NCI-H2171 (cell line): ENCODE results near the gene CEP295NL.
"Not testable (repeated sequence)": the region's sequence is repeated elsewhere in the genome, so short reads cannot be mapped to it uniquely, and the experiment has no call there.

Source experiments
- DNase-seq: peaks from one replicate; lab custom pipeline; 2025; lab: John Stamatoyannopoulos, UW

The CEP295NL gene

DNA sequence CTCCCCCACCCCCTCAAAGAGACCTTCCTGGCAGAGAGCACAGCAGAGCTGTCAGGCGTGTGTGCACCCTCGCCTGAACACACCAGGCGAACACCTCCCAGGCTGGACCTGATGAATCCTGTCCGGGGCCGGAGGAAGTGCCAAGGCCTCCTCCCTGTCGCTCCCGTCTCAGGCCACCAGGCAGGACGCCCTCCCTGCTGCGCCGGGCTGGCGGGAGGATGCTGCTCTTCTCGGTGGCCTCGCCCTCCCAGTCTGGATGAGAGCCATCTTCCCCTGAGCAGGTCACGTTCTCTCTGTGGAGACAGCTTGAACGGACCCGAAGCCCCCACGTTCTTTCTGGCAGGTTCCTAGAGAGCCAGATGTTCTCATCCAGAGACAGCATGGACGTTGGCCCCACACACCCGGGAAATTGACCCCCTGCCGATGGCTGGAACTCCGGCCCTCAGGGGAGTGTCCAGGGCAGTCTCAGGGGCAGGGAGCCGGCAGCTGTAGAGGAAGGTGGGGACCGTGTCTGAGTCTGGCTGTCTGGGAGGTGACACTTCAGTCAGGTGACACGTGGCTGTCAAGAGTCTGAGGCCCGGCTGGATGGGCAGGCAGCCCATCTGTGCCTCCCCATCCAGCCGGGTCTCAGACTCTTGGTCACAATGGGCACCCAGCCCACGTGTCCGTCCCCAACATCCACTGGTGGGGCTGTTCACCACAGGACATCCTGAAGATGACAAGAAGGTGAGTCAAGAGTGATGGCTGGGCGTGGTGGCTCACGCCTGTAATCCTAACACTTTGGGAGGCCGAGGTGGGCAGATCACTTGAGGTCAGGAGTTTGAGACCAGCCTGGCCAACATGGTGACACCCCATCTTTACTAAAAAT lies 27.1 kb upstream of the CEP295NL start:
- no peak for DNase-seq

DNA sequence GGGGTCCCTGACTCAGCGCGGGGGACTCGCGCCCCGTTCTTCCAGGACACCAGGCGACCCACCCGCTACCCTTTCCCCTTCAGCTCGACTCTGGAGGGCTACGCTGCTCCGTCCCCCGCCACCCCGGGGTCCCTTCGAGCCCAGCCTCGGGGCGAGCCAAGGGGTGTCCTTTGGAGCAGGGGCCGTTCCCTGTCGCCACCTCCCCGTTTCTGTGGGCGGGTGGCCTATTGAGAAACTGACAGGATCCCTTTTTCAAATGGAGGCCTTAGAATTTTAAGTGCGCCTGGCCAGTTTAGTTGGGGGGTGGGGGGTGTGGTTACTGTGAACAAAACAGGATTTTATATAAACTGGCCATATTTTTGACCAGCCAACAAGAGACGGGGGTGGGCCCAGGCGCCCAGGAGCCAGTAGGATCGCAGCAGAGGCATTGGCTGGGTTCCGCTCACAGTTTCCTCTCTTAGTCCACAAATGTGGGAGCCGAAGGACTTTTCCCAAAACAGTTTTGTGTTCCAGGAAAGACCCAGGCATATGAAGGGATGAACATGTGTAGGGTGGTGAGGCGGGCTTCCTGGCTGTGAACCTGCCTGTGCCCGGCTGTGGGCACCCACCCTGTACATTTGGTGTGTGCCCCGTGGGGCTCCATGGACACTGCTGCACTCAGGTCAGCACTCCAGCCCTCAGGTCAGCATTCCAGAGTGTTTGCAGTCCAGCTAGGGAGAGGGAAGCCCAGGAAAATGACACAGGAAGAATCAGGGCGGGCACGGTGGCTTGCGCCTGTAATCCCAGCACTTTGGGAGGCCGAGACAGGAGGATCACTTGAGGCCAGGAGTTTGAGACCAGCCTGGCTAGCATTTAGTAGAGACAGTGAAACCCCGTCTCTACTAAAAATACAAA lies 22.9 kb upstream of the CEP295NL start:
- DNase-seq: no peak

DNA sequence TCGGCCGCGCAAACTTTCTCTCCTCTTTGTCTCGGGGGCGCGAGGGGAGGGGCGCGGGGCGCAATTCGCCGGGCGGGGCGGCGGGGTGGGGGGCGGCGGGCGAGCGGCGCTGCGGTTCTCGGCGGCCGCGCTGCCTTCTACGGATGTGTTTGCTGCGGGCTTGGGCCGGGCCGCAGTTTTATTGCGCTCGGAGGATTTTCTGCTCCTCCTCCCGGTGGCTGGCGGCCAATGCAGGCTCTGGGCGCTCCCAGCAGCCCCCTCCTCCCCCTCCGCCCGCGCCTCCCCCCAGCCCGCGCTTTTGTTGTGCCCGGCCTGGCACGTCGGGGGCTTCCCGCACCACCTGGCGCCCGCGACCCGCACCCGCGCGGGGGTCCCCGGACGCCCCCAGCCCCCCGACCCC lies 22.2 kb upstream of the CEP295NL start, which contains the start of gene TIMP2:
Gene TIMP2 (minus strand): TSS at position 154 of the 400 bp plus-strand sequence. CDS start 299 bp downstream, outside the sequence.
- DNase-seq: peak; percentile 87

DNA sequence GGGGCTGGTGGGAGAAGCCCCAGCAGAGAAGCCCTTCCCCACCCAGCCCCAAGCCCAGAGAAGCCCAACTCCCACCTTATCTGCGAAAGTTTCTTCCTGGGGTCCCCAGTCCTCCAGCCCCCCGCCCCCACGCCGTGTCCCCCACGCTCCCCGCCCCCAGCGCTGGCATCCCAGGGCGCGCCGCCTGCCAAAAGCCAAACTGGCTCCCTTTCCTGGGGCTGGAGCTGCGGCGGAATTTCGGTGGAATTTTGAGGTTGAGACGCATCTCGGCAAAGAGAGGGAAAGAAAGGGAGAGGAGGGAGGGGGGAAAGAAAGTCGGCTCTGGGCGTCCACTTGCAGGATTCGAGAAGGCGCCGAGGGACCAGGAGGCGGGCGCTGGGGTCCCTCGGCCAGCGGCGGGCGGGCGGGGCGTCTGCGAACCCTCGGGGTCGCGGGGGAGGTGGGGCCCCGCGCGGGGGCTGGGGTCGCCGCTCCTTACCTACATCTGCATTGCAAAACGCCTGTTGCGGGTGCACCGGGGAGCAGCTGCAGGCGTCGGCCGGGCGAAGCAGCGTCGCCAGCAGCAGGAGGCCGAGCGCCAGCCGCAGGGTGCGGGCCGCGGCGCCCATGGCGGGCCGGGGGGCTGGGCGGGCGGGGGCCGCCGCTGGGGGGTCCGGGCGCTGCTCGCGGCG lies 21.6 kb upstream of the CEP295NL start:
- no peak for DNase-seq

DNA sequence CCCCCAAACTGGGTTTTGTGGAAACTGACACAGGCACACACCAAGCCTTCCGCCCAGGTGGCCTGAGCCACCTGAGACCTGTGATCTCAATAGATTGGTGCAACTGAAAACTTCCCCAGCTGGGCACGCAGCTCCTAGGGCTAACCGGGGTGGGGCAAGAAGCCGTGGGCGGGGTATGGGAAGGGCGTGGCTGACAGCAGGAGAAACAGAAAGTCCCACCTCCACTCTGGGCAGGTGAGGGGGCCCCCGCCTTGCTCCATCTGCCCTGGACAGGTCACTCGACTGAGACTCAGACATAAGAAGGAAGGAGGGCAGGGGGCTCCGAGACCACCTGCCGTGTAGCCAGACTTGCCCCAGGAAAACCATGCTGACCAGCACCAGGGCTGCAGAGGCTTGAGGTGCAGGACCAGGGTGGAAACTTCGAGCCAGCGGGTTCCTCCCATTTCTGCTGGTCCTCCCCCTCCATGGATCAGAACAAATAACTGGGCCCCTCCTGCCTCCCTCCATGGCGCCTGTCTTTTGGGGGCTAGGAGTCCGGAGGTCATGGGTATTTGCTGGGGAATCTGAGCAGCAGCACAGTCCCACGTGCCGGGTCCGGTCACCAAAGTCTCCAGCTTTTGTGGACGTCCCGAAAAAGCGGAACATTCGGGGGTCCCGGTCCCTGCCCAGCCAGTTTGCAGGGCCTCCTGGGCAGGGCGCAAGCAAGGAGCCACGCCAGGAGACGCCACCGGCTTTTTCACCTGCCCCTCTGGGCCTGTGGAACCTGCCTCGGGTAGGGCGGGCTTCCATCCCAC lies 20.9 kb upstream of the CEP295NL start:
- peak; percentile 40 for DNase-seq

DNA sequence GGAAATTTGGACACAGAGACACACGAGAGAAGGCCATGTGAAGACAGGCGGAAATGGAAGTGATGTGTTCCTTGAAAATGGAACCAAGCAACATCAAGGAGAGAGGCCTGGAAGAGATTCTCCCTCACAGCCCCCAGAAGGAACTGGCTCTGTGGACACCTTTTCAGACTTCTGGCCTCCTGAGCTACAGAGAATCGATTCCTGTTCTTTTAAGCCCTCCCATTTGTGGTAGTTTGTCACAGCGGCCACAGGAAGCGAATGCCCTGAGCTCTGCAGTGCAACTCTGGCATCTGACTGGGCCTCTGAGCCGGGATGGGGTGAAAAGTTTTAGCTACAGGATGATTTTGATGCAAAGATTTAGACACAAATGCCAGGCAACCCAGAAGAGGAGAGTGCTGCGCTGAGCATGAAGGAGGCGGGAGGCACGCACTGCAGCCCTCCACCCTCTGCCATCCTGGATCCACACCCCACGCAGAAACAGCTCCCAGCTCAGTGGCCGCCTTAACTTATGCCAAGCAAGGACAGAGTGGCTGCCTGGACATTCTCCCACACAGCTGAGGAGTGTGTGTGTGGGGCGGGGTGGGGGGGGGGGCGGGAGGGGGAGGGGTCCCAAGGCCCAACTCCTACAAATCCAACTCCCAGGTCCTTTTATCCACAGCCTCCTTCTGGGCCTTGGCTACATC lies 20.0 kb upstream of the CEP295NL start:
- no peak for DNase-seq

DNA sequence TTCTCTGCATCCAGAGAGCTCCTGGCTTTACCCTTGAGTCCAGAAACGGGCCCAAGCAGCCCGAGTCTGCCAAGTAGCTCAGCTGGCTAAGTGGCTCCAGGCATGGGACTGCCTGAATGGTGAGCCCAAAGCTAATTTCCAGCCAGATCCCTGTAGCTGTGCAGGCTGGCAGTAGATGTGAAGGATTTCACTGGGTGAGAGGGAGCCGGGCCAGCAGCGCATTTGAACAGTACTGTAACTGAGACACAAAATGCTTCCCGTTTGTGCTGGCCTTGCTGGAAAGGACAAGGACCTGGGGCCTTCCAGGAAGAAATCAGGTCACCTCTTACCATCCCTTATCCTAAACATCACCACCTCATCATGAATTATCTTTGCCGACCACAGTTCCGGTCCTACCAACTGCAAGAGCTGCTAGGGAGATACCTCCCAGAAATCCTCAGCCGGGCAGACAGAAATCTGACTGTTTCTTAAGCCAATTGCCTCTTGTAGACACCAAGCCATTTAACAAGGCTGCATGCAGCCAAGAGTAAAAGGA lies 18.5 kb upstream of the CEP295NL start:
- no peak for DNase-seq

DNA sequence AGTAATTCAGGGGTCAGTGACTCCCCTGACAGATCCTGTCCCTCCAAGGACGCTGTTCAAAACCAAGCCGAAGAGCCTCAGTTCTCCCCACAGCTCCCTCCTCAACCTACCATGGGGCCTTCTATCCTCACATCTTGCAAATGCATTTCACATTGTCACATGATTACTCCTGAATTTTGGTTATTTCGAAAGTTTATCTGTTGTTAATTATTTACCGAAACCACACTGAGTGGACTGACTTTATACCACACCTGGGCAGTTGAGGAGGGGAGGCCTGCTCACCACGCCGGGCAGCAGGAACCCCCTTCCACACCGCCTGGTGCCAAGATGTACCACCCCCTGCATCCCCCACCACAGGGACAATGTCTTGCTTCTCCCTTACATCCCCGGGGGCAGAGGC lies 17.5 kb upstream of the CEP295NL start:
- DNase-seq: no peak

DNA sequence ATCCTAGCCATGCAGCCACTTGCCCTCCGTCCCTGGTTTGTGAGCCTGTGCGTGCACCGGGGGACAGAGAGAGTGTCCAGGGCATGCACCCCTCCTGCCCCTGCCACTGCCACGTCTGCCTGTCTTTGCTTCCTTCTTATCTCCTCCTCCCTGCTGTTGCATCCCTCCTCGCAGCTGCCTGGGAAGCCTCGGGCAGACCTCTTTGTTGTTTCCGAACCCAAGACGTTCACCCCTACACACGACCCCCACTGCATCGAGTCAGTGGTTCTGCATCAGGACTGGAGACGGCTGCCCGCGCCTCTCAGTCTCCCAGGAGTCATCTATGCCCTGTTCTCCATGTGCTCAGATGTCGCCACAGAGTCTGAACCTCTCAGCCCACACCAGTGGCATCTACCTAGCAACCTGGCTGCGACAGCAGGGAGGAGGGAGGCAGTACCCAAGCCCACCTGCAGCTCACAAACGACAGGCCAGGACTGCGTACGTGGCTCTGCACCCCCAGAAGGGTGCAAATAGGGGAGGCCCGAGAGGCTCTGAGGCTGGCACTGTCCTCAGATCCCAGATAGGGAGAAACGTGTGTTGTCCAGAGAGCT lies 17.0 kb upstream of the CEP295NL start:
- no peak for DNase-seq

DNA sequence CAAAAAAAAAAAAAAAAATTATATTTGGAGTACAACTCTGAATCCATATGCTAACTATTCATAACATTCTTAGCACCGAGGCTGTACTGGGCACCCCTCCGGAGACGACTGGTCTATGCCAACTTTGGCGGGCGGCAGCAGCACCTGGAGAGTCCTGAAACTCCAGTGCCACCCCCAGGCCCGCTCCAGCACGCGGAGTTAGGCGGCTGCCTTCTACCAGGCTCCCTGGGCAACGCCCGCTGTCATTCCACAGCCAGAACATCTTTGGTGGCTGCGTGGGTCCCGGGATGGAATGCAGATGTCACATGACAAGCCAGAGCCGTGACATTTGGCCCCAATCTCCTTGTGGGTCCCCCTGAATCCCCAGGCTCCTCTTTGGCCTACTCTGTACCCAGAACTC lies 16.0 kb upstream of the CEP295NL start:
- DNase-seq: no peak

DNA sequence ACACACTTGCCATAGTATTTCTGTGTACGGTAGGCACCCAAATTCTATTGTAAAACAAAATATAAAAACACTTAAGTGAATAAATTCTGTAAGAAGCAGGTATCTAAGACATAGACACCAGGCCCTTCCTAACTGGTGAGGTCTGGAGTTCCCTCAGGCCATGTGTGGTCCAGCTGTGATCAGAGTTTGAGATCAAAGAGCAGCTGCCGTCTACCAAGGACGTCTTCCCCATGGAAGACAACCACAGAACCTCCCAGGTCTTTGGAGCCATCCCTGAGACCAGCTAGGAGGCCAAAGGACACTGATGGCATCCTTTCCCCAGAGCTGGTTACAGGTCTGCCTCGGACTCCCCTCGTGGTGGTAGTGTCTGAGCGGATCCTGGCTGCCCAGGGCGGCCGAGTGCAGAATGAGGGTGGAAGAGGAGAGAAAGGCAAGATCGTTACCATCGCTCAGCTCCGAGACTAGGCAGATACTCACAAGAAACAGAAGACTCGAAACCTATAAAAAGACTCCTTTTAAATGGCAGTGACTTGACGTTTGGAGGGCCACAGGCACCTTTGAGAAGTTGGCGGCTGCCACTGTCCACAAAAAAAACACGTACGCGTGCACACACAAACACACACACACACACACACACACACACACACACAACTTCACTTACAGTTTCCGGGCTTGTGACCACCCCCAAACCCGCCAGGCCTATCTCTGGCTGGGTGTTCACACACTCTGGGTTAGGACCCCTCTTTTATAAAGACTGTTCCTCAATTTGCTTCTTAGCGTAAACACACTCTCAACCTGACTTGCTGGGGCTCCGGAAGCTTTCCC lies 14.7 kb upstream of the CEP295NL start:
- DNase-seq: no peak

DNA sequence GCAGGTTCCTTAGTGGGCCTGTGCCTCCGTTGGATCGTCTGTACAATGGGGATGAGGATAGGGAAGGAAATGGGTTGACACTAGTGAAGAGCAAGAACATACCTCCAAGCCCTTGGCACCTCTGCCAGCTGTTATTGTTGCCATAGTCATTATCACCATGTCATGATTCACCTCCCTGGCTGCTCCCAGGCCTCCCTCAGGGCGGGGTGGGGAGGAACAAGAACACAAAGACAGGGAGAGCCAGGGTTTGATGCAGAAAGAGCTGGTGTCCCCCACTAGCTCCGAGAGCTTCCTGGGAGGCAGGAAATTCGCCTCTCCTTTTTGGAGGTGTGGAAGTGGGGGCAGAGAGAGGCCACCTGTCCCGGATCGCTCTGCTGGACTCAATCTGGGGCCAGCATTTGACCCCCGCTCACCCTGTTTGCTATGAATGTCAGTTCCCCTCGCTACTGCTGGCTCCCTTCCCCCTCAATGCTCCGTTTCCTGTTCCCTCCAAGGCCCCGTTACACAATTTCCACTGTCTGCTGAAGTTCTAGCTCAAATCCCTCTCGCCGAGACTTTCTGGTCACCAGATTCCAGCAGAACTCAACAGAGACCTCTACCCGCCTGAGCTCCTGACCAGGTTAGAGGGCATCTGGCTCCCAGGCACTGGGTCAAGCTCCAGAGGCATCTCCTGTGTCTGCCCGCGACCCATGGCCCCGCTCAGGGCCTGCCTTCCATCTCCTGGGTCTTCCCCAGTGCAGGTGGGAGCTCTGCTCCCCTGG lies 13.1 kb upstream of the CEP295NL start:
- no peak for DNase-seq

DNA sequence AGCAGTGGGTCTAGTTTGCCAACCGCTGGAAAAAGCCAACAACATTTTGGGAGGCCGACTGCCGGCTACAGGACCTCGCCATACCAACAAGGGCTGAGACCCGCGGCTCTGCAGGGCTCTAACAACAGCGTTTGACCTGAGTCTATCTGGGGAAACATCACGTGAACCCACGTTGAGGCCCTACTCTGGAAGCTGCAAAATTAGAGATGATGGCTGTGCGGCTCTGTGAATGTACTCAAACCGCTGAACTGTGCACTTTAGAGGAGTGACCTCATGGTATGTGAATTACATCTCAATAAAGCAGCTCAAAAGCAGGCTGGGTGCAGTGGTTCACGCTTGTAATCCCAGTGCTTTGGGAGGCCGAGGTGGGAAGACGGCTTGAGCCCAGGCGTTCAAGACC lies 10.1 kb upstream of the CEP295NL start:
- no peak for DNase-seq

DNA sequence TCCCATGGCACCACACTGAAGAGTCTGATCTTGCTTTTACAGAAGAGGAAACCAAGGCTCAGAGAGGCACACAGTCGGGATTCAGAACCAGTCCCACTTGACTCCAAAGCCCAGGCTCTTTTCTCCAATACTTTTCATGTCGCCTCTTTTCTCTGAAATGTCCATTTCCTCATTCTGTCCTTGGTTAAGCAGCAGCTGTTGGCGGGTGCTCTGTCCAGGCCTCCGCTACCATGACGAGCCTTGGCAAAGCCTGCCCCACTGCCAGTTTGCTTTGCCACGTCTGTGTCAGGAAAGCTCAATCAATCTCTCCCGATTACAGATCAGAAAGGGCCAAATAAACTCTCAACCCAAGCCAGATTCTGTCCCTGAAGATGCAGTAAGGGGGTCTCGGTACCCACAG lies 9.1 kb upstream of the CEP295NL start:
- DNase-seq: no peak

DNA sequence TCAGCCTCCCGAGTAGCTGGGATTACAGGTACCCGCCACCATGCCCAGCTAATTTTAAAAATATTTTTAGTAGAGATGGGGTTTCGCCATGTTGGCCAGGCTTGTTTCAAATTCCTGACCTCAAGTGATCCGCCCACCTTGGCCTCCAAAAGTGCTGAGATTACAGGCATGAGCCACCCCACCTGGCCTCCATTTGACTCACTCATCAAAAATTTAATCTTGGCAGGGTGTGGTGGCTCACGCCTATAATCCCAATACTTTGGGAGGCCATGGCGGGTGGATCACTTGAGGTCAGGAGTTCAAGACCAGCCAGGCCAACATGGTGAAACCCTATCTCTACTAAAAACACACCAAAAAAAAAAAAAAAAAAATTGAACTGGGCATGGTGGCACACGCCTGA lies 8.5 kb upstream of the CEP295NL start:
- not testable (repeated sequence) for DNase-seq

DNA sequence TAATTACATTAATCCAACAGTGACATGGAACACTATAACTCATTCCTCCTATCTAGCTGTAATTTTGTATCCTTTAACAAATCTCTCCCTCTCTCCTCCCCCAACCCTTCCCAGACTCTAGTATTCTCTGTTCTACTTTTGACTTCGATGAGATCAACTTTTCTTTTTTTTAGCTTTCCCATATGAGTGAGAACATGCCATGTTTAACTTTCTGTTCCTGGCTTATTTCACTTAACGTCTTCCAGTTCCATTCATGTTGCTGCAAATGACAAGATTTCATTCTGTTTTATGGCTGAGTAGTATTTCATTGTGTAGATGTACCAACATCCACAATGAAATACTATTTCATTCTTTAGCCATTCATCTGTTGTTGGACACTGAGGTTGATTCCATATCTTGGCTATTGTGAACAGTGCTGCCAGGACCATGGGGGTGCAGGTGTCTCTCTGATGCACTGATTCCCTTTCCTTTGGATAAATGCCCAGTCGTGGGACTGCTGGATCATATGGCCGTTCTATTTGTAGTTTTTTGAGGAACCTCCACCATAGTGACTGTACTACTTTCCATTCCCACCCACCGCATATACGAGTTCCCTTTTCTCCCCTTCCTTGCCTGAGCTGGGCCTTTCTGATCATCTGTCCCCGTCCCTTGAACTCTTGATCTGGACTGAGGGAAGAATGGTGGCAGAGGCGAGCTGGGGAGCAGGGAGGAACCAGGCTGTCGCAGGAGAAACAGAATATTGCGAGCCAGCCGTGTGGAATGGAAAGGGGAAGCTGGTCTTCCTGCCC lies 7.7 kb upstream of the CEP295NL start:
- no peak for DNase-seq

DNA sequence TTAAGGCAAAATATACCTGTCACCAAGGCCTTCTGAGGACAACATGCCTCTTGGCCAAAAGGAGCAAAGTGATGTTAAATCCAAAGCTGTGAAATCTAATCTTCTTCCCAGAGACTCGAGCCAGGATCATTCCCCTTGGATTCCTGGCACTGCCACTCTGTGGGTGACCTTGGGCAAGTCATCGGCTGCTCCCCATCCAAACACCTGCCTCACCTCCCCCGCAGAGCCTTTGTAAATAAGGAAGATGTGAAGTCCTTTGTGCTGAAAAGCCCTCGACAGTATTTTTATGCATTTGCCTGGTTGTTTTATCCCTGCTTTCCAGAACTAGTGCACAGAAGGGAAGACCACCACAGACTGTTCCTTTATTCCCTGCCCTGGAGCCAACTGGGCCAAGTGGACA lies 5.4 kb upstream of the CEP295NL start:
- DNase-seq: no peak

DNA sequence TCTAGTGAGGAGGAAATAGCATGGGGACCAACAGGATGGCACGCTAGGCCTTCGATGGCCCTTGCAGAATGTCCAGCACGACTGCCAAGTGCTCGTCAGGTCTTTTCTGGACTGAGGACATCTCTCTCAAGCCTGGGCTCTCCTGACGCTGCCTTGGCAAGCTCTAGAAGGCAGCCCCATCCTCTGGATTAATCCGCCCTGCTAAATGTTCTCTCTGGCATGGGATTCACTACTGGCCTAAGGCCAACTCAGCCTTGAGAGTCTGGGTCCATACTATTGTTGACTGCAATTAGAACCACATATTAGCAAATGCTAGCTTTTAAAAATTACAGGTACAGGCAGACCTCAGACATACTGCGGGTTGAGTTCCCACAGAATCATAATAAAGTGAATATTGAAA lies 2.5 kb upstream of the CEP295NL start:
- no peak for DNase-seq
